Neuronal stem cell (in vitro differentiated cells): ENCODE measurements around the gene SLC23A3.
A peak's percentile ranks its signal among the peaks of the same experiment; 100 is the strongest.

ENCODE experiments used
- DNase-seq: peaks from one replicate; pipeline ENCODE4 v3.0.0-alpha.2; 2013; ENCODE audit warnings: low spot score
- H2AFZ ChIP-seq: one replicate; pipeline ENCODE4 v1.6.1; 2013; ENCODE audit warnings: mild to moderate bottlenecking, low read length, inconsistent platforms
- H2AK5ac ChIP-seq: 2 replicates; pipeline ENCODE4 v1.6.1; 2013; ENCODE audit warnings: low read depth, mild to moderate bottlenecking, inconsistent platforms, low read length, moderate library complexity, mixed read lengths
- H2BK120ac ChIP-seq: 2 replicates; pipeline ENCODE4 v1.6.1; 2013; ENCODE audit warnings: low read depth, mild to moderate bottlenecking, inconsistent platforms, low read length, moderate library complexity, mixed read lengths
- H2BK12ac ChIP-seq: one replicate; pipeline ENCODE4 v1.6.1; 2013; ENCODE audit warnings: low read length, inconsistent platforms
- H2BK15ac ChIP-seq: 2 replicates; pipeline ENCODE4 v1.6.1; 2013; ENCODE audit warnings: mild to moderate bottlenecking, low read length, inconsistent platforms, mixed read lengths
- H2BK5ac ChIP-seq: one replicate; pipeline ENCODE4 v1.6.1; 2013; ENCODE audit warnings: inconsistent platforms, mild to moderate bottlenecking, low read length, moderate library complexity
- H3K14ac ChIP-seq: one replicate; pipeline ENCODE4 v1.6.1; 2013; ENCODE audit warnings: low read length, inconsistent platforms
- H3K18ac ChIP-seq: 2 replicates; pipeline ENCODE4 v1.6.1; 2013; ENCODE audit warnings: low read length, inconsistent platforms
- H3K23ac ChIP-seq: 2 replicates; pipeline ENCODE4 v1.6.1; 2013; ENCODE audit warnings: low read depth, mild to moderate bottlenecking, mixed read lengths, low read length, inconsistent platforms; ENCODE audit not compliant: poor library complexity
- H3K27ac ChIP-seq: replicated peaks from 3 replicates; pipeline ENCODE4 v1.5.1; 2013; ENCODE audit warnings: low read length, inconsistent platforms
- H3K27me3 ChIP-seq, 3 experiments: 2 replicates each; pipeline ENCODE4 v1.6.1; 2013; ENCODE audit warnings: low read length in 3 of 3, mild to moderate bottlenecking in 2 of 3, inconsistent platforms in 1 of 3, low read depth in 1 of 3, mixed read lengths in 1 of 3, moderate library complexity in 1 of 3; ENCODE audit not compliant: control insufficient read depth in 3 of 3, insufficient read depth in 3 of 3
- H3K36me3 ChIP-seq, 2 donors: replicated peaks in 1 of 2; 2 replicates each; pipeline ENCODE4 v1.6.1; 2013; ENCODE audit warnings: low read length in 2 of 2; ENCODE audit not compliant: control insufficient read depth in 2 of 2, insufficient read depth in 2 of 2
- H3K4ac ChIP-seq: 2 replicates; pipeline ENCODE4 v1.6.1; 2013; ENCODE audit warnings: inconsistent platforms, mild to moderate bottlenecking, low read length, moderate library complexity
- H3K4me1 ChIP-seq, 2 donors: 1 replicate in 1 of 2; 2 replicates in 1 of 2; pipeline ENCODE4 v1.6.1; 2013; ENCODE audit warnings: low read length in 2 of 2, low read depth in 1 of 2; ENCODE audit not compliant: control insufficient read depth in 2 of 2, insufficient read depth in 1 of 2
- H3K4me2 ChIP-seq: one replicate; pipeline ENCODE4 v1.6.1; 2013; ENCODE audit warnings: mild to moderate bottlenecking, low read length, inconsistent platforms; ENCODE audit not compliant: insufficient read depth, poor library complexity, severe bottlenecking
- H3K4me3 ChIP-seq, 2 donors: 2 replicates each; pipeline ENCODE4 v1.5.1; 2013; ENCODE audit warnings: low read length in 2 of 2, mild to moderate bottlenecking in 2 of 2, inconsistent platforms in 1 of 2, moderate library complexity in 1 of 2
- H3K79me1 ChIP-seq: one replicate; pipeline ENCODE4 v1.6.1; 2013; ENCODE audit warnings: low read depth, mild to moderate bottlenecking, inconsistent platforms, low read length, moderate library complexity
- H3K9ac ChIP-seq: one replicate; pipeline ENCODE4 v1.6.1; 2013; ENCODE audit warnings: mild to moderate bottlenecking, low read depth, low read length, inconsistent platforms; ENCODE audit not compliant: poor library complexity
- H3K9me3 ChIP-seq, 2 donors: replicated peaks in 1 of 2; 2 replicates each; pipeline versions ENCODE3 to v1.6.1; 2013; ENCODE audit warnings: low read length in 2 of 2, mild to moderate bottlenecking in 2 of 2, inconsistent platforms in 1 of 2, low read depth in 1 of 2, mixed read lengths in 1 of 2, moderate library complexity in 1 of 2; ENCODE audit not compliant: control insufficient read depth in 2 of 2, insufficient read depth in 1 of 2
- H4K8ac ChIP-seq: one replicate; pipeline ENCODE4 v1.6.1; 2013; ENCODE audit warnings: low read depth, mild to moderate bottlenecking, inconsistent platforms, low read length, moderate library complexity
- H4K91ac ChIP-seq: one replicate; pipeline ENCODE4 v1.6.1; 2013; ENCODE audit warnings: low read length, low read depth, mild to moderate bottlenecking, inconsistent platforms; ENCODE audit not compliant: poor library complexity
- WGBS, 2 donors: extraction: QIAGEN DNeasy Blood & Tissue Kit; methylation state at CpG; one replicate each; pipeline ENCODE4 v1.1.7; 2013; ENCODE audit warnings: missing lambda C conversion rate in 2 of 2, mixed read lengths in 1 of 2; ENCODE audit not compliant: insufficient read length in 2 of 2, insufficient replicate concordance in 1 of 2; ENCODE audit errors: extremely low coverage in 2 of 2; 5-methylcytosine and 5-hydroxymethylcytosine counted together

SLC23A3 gene

GRCh38 chr2:219126555-219126954 is 43.3 kb downstream of the SLC23A3 start:
- H3K18ac ChIP-seq, result no peak overlapping the region
- H2AK5ac ChIP-seq, result no peak overlapping the region
- no peak overlapping the region for H3K23ac ChIP-seq
- no peak overlapping the region for H3K4me3 ChIP-seq
- H4K8ac ChIP-seq, result no peak overlapping the region
- WGBS, 2 donors, result no CpG with 5 or more reads among the region's 3 CpGs
- peaks cover 0 to 2% of the 10 kb centered on the region in 2 donors for H3K9me3 ChIP-seq
- H4K91ac ChIP-seq, result no peak overlapping the region
- peaks cover 5 to 14% of the 10 kb centered on the region in 2 donors for H3K4me1 ChIP-seq
- H3K27ac ChIP-seq, result no peak overlapping the region
- H2BK15ac ChIP-seq, result no peak overlapping the region
- H2BK5ac ChIP-seq, result no peak overlapping the region
- no peak overlapping the region for H3K4me2 ChIP-seq
- H3K4ac ChIP-seq, result no peak overlapping the region
- H3K14ac ChIP-seq, result no peak overlapping the region
- no peak overlapping the region for H3K9ac ChIP-seq
- H3K36me3 ChIP-seq, result peaks cover 0 to 1% of the 10 kb centered on the region in 2 donors
- no peaks in the 10 kb centered on the region for H3K79me1 ChIP-seq
- no peak overlapping the region for H2BK120ac ChIP-seq
- no peak overlapping the region for H2BK12ac ChIP-seq
- H3K27me3 ChIP-seq, result no peaks in the 10 kb centered on the region
- no peak for DNase-seq
- H2AFZ ChIP-seq, result no peak overlapping the region

GRCh38 chr2:219125886-219126270 is 44.0 kb downstream of the SLC23A3 start:
- WGBS, 2 donors, result no CpG with 5 or more reads among the region's 1 CpG
- no peak for DNase-seq
- Histone ChIP-seq H2BK120ac (no peak overlapping the region), H2BK5ac (no peak overlapping the region), H3K27me3 (no peaks in the 10 kb centered on the region), H4K8ac (no peak overlapping the region), H3K36me3 (peaks cover 0 to 1% of the 10 kb centered on the region in 2 donors), H2AK5ac (no peak overlapping the region), H3K4me2 (no peak overlapping the region), H3K4me3 (no peak overlapping the region), H3K27ac (no peak overlapping the region), H2BK15ac (no peak overlapping the region), H3K14ac (no peak overlapping the region), H2AFZ (no peak overlapping the region), H3K23ac (no peak overlapping the region), H3K4me1 (peaks cover 5 to 14% of the 10 kb centered on the region in 2 donors), H3K9me3 (peaks cover 0 to 2% of the 10 kb centered on the region in 2 donors), H3K18ac (no peak overlapping the region), H3K4ac (no peak overlapping the region), H4K91ac (no peak overlapping the region), H3K79me1 (no peaks in the 10 kb centered on the region), H2BK12ac (no peak overlapping the region), H3K9ac (no peak overlapping the region)

GRCh38 chr2:219125225-219125885 is 44.5 kb downstream of the SLC23A3 start:
- H3K18ac ChIP-seq, result no peak overlapping the region
- peaks cover 0 to 2% of the 10 kb centered on the region in 2 donors for H3K9me3 ChIP-seq
- H3K9ac ChIP-seq, result no peak overlapping the region
- H2BK12ac ChIP-seq, result no peak overlapping the region
- H3K79me1 ChIP-seq, result no peaks in the 10 kb centered on the region
- no peak overlapping the region for H3K23ac ChIP-seq
- WGBS, 2 donors, result no CpG with 5 or more reads among the region's 10 CpGs
- no peak for DNase-seq
- H2AFZ ChIP-seq, result no peak overlapping the region
- no peak overlapping the region for H2BK15ac ChIP-seq
- H3K4me3 ChIP-seq, result peak overlapping the region in 1 of 2 donors; percentile 30
- H3K4ac ChIP-seq, result no peak overlapping the region
- H3K4me1 ChIP-seq, result peaks cover 5 to 14% of the 10 kb centered on the region in 2 donors
- H3K4me2 ChIP-seq, result no peak overlapping the region
- H3K27ac ChIP-seq, result no peak overlapping the region
- no peak overlapping the region for H4K91ac ChIP-seq
- H2AK5ac ChIP-seq, result no peak overlapping the region
- no peak overlapping the region for H3K14ac ChIP-seq
- H3K27me3 ChIP-seq, result no peaks in the 10 kb centered on the region
- no peak overlapping the region for H4K8ac ChIP-seq
- no peak overlapping the region for H2BK120ac ChIP-seq
- H2BK5ac ChIP-seq, result no peak overlapping the region
- H3K36me3 ChIP-seq, result no peaks in the 10 kb centered on the region

- no peak overlapping the region for H2BK120ac ChIP-seq
- no CpG with 5 or more reads among the region's 4 CpGs for WGBS, 2 donors
- H3K27ac ChIP-seq, result no peak overlapping the region
Observed at GRCh38 chr2:219124381-219125110, 45.3 kb downstream of the SLC23A3 start.

More at GRCh38 chr2:219124381-219125110, 45.3 kb downstream of the SLC23A3 start:
- no peak overlapping the region for H2BK15ac ChIP-seq
- H3K18ac ChIP-seq, result no peak overlapping the region
- H3K14ac ChIP-seq, result no peak overlapping the region
- DNase-seq, result no peak
- peaks cover 0 to 2% of the 10 kb centered on the region in 2 donors for H3K9me3 ChIP-seq
- peaks cover 5 to 14% of the 10 kb centered on the region in 2 donors for H3K4me1 ChIP-seq
- H3K23ac ChIP-seq, result peak overlapping the region; percentile 76
- no peak overlapping the region for H4K91ac ChIP-seq
- H2AFZ ChIP-seq, result no peak overlapping the region
- no peak overlapping the region for H3K4me3 ChIP-seq
- H3K4me2 ChIP-seq, result no peak overlapping the region
- no peak overlapping the region for H3K4ac ChIP-seq
- no peak overlapping the region for H4K8ac ChIP-seq
- H3K27me3 ChIP-seq, result no peaks in the 10 kb centered on the region
- peak overlapping the region; percentile 45 for H3K9ac ChIP-seq
- no peaks in the 10 kb centered on the region for H3K36me3 ChIP-seq
- H2BK5ac ChIP-seq, result no peak overlapping the region
- no peak overlapping the region for H2AK5ac ChIP-seq
- H3K79me1 ChIP-seq, result no peaks in the 10 kb centered on the region
- no peak overlapping the region for H2BK12ac ChIP-seq
